ENCODE data around the gene CCDC82. TPM values are rescaled to one million over a fixed set of nuclear protein-coding genes. Genes with fewer than 3 reads are reported as not detected.

Gene CCDC82
- total RNA-seq: 10 to 100 TPM; 34.1 to 43.4 (median 41.4) TPM

DNA sequence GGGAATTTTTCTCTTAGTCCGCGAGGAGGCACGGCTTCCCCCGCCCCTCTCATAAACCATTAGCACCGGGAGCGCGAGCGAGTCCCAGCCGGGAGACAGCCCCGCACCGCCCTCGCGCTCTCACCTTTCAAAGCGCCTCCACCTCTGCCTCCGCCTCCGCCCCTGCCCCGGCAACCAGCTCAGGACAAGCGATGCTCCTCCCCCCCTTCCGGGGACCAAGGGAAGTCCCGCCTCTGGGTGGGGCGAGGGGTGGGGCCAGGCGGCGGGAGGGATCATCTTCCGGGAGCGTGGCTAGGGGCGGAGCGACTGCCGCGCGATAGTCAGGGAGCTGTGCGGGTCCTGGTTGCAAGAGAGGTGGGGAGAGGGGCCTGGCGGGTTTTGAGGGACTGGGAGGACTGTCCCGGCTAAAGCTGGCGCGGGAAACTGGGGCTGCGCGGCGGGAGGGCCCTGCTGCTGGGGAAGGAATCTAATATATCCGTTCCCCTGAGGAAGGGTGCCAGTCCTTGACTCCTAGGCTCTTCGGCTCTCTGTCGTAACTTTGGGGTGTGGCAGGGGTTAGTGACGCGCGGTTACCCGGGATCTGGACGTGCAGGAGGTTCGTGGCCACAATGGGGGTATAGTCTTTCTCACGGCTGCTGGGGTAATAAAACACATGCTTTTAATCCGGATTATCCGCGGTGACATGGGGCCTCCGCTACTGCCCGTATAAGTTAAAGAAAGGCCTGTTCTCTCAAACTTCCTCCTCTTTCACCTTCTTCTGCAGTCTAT is at the start of gene CCDC82, which contains the start of gene JRKL:
Gene CCDC82 (minus strand): TSS at position 193 of the 768 bp plus-strand sequence. CDS start 5,165 bp downstream, outside the sequence.
Gene JRKL (plus strand): TSS at position 294 of the 768 bp plus-strand sequence. CDS start 637 bp downstream, outside the sequence.
- TF ChIP-seq, protein P1, sequence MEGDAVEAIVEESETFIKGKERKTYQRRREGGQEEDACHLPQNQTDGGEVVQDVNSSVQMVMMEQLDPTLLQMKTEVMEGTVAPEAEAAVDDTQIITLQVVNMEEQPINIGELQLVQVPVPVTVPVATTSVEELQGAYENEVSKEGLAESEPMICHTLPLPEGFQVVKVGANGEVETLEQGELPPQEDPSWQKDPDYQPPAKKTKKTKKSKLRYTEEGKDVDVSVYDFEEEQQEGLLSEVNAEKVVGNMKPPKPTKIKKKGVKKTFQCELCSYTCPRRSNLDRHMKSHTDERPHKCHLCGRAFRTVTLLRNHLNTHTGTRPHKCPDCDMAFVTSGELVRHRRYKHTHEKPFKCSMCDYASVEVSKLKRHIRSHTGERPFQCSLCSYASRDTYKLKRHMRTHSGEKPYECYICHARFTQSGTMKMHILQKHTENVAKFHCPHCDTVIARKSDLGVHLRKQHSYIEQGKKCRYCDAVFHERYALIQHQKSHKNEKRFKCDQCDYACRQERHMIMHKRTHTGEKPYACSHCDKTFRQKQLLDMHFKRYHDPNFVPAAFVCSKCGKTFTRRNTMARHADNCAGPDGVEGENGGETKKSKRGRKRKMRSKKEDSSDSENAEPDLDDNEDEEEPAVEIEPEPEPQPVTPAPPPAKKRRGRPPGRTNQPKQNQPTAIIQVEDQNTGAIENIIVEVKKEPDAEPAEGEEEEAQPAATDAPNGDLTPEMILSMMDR (IDR thresholded peaks at IDR 0.05; ENCODE audit: low read depth): no peak

DNA sequence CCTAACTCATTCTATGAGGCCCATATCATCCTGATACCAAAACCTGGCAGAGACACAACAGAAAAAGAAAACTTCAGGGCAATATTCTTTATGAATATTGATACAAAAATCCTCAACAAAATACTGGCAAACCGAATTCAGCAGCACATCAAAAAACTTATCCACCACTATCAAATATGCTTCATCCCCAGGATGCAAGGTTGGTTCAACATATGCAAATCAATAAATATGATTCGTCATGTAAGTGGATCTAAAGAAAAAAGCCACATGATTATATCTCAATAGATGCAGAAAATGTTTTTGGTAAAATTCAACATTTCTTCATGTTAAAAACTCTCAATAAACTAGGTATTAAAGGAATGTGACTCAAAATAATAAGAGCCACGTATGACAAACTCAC is 41.0 kb upstream of the CCDC82 start:
- TF ChIP-seq, protein P1 (IDR thresholded peaks at IDR 0.05; ENCODE audit: low read depth): no peak

DNA sequence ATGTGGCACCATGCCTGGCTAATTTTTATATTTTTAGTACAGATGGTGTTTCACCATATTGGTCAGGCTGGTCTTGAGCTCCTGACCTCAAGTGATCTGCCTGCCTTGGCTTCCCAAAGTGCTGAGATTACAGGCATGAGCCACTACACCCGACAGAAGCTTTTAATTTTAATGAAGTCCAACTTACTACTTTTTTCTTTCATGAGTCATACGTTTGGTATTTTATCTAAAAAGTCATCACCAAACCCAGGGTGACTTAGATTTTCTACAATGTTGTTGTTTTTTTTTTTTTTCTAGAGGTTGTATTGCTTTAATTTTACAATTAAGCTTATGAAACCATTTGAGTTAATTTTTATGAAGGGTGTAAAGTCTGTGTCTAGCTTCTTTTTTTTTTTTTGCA is 35.0 kb upstream of the CCDC82 start:
- TF ChIP-seq, protein P1 (IDR thresholded peaks at IDR 0.05; ENCODE audit: low read depth): no peak

DNA sequence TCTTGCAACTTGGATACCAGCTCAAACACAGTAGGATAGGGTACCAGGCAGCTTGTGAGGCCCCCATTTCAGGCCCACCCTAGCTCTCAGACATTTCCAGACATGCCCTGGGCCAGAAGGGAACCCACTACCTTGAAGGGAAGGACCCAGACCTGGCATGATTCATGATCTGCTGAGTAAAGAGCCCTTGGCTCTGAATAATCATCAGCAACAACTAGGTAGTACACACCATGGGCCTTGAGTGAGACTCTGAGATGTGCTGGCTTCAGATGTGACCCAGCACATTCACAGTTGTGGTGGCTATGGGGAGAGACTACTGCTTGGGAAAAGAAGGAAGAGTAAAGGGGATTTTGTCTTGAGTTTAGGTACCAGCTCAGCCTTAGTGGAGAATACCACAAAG is 23.7 kb upstream of the CCDC82 start:
- TF ChIP-seq, protein P1 (IDR thresholded peaks at IDR 0.05; ENCODE audit: low read depth): no peak

DNA sequence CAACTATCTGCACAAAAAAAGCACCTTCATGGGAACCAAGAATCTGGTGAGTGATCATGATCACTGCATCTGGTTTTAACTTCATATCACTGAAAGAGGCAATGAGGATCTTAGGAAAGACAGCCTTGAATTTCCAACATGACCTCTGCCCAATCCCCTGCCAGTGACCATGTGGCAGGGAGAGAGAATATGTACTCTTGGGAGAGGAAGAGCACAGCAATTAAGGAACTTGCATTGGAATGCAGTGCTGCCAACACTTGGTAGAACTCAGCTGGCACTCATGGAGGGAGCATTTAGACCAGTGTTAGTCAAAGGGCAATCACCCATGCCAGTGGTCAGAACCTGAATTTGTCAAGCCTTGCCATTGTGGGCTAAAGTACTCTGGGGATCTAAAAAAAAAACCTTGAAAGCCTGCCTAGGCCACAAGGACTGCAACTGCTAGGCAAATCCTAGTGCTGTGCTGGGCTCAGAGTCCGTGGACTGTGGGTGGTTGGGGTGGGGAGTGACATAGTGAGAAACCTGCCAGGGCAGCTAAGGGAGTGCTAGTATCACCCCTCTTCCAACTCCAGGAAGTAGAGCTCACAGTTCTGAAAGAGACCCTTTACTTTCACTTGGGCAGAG is 23.2 kb upstream of the CCDC82 start:
- TF ChIP-seq, protein P1 (IDR thresholded peaks at IDR 0.05; ENCODE audit: low read depth): no peak

DNA sequence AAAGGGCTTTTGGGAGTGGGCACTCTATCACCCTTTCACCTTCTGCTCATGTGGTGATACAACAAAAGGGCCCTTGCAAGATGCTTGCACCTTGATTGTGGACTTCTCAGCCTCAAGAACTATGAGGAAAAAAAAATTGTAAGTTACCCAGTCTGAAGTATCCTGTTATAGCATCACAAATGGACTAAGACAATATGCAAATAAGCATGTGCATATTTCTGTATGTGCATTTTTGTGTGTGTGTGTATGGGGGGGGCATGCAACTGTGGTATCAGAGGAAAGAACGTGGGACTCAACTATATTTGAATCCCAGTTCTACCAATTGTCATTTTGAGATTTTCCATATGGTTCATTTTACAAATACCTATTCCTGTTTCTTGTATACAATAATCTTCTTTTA is 11.0 kb upstream of the CCDC82 start:
- TF ChIP-seq, protein P1 (IDR thresholded peaks at IDR 0.05; ENCODE audit: low read depth): no peak

DNA sequence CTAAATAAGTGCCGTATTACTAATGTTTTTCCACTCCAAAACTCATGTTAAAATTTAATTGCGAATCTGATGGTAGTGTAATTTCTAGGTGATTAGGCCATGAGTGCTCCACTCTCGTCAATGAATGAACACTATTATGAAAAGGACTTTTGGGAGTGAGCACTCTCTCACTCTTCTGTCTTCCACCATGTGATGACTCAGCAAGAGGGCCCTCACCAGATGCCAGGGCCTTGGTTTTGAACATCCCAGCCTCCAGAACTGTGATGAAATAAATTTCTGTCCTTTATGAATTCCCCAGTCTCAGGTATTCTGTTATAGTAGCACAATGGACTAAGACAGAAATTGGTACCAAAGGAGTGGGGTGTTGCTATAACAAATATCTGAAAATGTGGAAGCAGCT is 8.2 kb upstream of the CCDC82 start:
- TF ChIP-seq, protein P1 (IDR thresholded peaks at IDR 0.05; ENCODE audit: low read depth): no peak
